NCI-H748 treated with DMSO at 0.1 percent for 48 hours (cell line): ENCODE results near the gene GPATCH1.
"Not testable (repeated sequence)": the region's sequence is repeated elsewhere in the genome, so short reads cannot be mapped to it uniquely, and the experiment has no call there.

Experiments
- DNase-seq: peaks from one replicate; lab custom pipeline; 2025; lab: John Stamatoyannopoulos, UW

GPATCH1 gene, protein sequence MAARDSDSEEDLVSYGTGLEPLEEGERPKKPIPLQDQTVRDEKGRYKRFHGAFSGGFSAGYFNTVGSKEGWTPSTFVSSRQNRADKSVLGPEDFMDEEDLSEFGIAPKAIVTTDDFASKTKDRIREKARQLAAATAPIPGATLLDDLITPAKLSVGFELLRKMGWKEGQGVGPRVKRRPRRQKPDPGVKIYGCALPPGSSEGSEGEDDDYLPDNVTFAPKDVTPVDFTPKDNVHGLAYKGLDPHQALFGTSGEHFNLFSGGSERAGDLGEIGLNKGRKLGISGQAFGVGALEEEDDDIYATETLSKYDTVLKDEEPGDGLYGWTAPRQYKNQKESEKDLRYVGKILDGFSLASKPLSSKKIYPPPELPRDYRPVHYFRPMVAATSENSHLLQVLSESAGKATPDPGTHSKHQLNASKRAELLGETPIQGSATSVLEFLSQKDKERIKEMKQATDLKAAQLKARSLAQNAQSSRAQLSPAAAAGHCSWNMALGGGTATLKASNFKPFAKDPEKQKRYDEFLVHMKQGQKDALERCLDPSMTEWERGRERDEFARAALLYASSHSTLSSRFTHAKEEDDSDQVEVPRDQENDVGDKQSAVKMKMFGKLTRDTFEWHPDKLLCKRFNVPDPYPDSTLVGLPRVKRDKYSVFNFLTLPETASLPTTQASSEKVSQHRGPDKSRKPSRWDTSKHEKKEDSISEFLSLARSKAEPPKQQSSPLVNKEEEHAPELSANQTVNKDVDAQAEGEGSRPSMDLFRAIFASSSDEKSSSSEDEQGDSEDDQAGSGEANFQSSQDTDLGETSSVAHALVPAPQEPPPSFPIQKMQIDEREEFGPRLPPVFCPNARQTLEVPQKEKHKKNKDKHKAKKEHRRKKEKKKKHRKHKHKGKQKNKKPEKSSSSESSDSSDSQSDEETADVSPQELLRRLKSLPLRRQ

DNA sequence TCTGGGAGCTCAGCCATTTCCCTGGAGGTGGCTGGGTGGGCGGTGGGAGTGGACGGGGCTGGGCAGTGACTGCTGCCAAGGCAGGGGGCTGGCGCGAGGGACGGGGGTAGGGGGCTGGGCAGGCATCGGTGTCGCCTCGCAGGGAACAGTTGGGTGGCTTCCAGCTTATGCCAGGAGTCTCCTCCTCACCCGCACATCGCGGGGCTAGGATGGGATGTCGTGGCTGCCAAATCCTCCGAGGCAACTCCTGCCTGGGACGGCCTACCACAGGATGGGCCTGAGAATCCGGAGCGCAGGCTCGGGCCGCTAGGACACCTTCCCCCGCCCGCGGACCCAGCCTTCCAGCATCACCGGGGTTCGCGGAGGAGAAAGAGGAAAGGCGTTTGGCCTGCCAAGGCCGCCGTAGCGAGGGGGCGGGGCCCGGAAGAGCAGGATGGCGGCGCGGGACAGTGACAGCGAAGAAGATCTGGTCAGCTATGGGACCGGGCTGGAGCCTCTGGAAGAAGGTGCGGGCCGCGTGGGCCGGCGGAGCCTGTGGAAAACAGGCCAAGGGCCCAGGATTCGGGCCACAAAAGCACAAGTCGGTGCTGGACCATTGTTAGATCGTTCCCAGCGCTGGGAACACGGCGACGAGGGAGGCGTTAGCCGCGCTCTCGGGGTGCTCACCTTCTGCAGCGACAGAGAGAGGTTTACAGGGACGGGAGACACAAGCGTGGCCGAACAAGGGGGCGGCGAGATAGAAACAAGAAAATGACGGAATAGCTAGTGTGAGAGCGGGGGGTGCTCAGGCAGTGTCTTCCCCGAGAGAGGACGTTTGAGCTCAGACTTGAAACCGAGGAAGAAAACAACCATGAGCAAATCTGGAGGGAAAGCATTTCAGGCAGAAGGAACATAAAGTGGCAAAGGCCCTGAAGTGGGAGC, at the start of gene GPATCH1:
Gene GPATCH1 (plus strand): TSS at position 421 of the 921 bp plus-strand sequence. CDS start 13 bp downstream, at position 434.
- peak; percentile 73 for DNase-seq

DNA sequence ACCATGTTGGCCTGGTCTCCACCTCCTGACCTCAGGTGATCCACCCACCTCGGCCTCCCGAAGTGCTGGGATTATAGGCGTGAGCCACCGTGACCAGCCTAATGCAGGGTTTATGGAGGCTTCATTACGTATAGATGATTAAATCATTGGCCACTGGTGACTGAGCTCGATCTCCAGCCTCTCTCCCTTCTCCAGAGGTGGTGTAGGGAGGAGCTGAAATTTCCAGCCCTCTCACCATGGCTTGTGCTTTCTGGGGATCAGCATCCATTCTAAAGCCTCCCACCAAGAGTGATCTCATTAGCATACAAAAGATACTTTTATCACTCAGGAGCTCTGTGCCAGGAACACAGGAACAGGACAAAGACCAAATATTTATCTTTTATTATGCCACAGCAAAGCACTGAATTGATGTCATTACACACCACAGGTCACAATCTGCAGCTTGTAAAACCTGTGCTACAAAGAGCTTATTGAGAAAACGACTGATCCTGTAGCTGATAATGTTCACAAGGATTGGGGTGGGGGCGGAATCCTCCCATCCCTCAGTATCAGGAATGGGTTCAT, 48.7 kb upstream of the GPATCH1 start:
- DNase-seq = peak; percentile 35

DNA sequence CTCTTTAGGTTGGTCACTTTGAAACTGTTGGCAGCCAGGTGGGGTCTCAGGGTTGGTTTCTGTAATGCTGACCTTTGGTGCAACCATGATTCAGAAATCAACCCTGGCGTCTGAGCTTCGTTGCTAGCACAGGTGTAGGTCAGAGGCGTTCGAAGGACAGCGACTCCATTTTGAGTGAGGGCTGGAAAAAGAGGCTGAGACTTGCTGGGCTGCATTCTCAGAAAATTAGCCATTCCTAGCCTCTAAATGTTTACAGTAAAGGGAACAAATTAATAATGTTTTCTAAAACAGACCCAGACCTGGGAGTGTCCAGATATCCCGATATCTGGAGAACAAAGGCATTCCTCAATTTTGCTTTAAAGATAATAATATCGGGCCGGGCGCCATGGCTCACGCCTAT, 45.5 kb upstream of the GPATCH1 start:
- DNase-seq = no peak

DNA sequence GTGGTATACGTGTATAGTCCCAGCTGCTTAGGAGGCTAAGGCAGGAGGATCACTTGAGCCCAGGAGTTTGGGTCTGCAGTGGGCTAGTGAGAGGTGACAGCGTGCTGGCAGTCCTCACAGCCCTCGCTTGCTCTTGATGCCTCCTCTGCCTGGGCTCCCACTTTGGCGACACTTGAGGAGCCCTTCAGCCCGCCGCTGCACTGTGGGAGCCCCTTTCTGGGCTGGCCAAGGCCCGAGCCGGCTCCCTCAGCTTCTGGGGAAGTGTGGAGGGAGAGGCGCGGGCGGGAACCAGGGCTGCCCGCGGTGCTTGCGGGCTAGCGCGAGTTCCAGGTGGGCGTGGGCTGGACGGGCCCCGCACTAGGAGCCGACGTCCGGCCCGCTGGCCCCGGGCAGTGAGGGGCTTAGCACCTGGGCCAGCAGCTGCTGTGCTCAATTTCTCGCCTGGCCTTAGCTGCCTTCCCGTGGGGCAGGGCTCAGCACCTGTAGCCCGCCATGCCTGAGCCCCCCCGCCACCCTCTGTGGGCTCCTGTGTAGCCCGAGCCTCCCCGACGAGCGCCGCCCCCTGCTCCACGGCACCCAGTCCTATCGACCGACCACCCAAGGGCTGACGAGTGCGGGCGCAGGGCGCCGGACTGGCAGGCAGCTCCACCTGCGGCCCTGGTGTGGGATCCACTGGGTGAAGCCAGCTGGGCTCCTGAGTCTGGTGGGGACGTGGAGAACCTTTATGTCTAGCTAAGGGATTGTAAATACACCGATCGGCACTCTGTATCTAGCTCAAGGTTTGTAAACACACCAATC, 44.4 kb upstream of the GPATCH1 start:
- not testable (repeated sequence) for DNase-seq

DNA sequence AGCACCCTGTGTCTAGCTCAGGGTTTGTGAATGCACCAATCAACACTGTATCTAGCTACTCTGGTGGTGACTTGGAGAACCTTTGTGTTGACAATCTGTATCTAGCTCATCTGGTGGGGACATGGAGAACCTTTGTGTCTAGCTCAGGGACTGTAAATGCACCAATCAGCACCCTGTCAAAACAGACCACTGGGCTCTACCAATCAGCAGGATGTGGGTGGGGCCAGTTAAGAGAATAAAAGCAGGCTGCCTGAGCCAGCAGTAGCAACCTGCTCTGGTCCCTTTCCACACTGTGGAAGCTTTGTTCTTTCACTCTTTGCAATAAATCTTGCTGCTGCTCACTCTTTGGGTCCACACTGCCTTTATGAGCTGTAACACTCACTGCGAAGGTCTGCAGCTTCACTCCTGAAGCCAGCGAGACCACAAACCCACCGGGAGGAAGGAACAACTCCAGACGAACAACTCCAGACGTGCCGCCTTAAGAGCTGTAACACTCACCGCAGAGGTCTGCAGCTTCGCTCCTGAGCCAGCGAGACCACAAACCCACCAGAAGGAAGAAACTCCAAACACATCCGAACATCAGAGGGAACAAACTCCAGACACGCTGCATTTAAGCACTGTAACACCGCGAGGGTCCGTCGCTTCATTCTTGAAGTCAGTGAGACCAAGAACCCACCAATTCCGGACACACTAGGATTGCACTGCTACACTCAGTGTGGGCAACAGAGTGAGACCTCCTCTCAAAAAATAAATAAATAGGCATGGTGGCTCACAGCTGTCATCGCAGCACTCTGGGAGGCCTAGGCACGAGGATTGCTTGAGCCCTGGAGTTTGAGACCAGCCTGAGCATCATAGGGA, 43.6 kb upstream of the GPATCH1 start:
- not testable (repeated sequence) for DNase-seq

DNA sequence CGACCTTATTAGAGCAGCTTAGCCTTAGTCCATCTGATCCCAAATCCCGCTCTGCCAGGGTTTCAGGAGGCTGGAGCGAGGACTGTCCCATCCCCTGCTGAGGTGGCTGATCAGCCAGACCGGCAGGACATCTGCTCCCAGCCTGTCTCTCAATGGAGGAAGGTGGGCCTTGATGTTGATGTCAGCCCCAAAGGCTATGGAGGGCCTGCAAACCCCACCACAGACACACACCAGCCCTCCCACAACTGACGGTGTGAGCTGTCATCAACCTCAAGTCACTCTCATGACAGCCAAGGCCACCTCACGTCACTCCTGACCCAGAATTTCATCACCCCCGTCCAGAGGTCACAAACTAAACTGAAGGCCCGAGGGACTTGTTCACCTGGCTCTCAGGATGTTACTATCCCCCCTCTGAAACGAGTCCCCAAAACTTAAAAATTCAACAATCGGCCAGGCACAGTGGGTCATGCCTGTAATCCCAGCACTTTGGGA, 41.8 kb upstream of the GPATCH1 start:
- no peak for DNase-seq

DNA sequence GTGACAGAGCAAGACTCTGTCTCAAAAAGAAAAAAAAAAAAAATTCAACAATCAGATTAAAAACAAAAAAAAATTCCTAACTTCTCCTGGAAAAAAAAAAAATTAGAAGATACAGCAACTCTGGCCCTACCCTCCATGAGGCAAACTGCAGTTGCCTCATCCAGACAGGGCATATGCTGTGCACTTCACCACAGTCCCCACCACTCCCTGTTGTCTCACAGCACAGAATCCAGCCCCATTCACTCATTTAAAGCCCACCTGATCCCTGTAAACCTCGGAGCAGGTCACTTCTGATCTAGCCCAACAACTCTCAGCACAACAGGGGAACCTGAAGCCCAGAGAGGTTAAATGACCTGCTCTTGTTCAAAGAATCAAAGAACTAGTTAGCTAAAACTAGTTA, 41.2 kb upstream of the GPATCH1 start:
- no peak for DNase-seq

DNA sequence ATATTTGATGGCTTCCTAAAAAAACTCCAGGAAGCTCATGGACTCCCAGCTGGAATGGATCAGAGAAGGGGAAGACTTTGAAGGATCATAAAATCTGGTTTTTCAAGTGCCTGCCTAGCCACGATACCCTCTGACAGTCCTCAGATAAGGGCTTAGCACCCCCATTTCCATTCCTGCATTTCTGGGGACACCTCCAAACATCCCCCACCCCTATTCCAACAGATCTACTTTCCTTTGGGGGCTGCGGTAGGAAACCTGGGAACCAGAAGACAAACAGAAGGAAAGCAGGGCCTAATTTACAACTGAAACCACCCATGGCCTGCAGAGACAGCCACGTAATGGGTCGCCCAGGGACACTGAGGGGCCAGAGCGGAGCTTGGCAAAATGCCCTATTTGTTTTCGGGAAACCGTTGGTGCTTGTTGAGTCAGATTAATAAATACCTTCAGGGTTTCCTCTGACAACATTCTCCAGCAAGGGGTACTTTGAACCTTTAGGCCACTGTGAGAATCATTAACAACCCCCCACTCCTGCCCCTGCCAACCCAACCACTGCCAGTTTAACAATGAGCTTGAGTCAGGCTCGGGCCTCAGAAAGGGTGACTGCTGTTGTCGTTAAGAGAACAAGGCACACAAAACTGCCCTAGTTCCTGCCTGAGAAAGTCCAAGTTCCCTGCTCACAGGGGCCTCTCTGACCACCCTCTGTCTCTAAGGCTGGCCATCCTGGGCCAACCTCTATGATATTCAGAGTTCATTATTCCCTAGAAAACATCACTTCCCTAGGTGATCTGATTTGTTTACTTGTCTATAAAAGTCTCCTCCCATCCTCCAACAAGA, 39.8 kb upstream of the GPATCH1 start:
- DNase-seq = no peak

DNA sequence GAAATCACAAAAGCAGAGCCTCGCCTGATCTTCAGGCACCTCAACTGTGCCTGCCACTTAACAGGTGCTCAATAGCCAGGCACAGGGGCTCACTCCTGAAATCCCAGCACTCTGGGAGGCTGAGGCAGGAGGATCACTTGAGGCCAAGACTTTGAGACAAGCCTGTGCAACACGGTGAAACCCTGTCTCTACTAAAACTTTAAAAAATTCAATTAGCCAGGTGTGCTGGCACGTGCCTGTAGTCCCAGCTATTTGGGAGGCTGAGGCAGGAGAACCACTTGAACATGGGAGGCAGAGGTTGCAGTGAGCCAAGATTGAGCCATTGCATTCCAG, 39.2 kb upstream of the GPATCH1 start:
- not testable (repeated sequence) for DNase-seq

DNA sequence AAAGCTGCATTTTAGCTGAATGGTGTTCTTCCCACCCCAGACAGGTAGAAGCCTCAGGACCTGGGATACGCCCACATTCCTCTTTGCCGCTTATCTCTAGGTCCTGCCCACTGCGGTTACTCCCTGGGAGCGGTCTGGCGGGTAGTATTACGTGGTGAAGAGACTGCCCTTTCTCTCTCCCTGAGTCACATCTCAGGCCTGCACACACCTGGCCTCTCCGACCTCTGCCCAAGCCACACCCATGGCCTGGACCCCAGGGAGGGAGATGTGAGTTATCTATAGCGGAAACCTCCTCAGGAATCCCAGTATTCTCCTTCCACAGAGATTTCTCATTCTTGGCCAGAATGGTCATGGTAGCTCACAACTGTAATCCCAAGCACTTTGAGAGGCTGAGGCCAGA, 33.6 kb upstream of the GPATCH1 start:
- no peak for DNase-seq

DNA sequence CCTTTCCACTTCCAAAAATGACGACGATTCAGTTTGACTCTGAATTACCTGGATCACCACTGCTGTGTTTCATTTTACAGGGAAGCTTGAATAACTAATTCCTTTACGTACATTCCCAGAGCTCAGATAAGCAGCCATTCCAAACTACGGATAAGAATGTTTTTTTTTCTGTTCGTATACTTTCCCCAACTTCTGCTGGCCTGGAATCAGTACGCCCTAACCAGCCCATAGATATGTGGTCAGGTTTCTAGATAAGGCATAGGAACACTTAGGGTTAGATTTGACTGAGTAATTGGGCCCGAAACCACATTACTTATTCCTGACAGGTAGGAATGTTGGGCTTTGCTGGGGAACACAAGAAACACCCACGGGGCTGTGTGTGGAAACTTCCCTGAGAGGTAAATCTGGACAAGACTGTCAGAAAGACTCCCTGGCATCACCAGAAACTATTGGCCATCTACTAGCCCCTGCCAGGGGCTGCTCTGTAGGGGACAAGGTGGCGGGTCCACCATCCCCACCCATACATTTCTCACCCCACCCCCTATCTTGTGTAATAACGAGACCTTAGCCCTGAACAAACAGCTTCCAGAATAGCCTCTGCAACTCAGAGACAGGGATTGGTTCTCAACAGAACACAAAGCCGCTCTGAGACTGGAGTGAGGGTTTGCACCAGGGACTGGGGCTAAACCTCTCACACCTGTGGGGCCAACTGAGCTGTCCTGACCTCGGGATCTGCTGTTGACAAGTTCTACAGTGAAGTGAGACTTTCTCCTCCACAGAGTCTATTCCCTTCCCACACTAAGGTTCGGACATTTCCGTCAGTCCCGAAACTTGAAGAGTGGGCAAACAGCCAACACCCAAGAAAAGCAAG, 31.9 kb upstream of the GPATCH1 start:
- no peak for DNase-seq

DNA sequence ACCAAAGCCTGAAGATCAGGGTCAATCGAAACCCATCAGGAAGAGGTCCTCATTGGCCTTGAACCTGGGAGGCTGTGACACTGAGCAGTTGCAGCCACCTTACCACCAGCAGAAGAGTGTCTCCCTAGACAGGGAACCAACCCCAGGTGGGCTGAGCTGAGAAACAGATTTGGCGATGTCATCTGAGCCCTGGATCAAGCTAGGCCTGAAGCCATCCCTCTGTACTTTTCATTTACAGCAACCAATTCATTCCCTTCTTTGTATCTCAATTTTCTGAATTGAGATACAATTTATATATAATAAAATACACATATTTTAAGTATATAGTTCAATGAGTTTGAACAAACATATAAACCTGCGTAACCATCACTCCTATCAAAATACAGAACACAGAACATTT, 30.9 kb upstream of the GPATCH1 start:
- no peak for DNase-seq

DNA sequence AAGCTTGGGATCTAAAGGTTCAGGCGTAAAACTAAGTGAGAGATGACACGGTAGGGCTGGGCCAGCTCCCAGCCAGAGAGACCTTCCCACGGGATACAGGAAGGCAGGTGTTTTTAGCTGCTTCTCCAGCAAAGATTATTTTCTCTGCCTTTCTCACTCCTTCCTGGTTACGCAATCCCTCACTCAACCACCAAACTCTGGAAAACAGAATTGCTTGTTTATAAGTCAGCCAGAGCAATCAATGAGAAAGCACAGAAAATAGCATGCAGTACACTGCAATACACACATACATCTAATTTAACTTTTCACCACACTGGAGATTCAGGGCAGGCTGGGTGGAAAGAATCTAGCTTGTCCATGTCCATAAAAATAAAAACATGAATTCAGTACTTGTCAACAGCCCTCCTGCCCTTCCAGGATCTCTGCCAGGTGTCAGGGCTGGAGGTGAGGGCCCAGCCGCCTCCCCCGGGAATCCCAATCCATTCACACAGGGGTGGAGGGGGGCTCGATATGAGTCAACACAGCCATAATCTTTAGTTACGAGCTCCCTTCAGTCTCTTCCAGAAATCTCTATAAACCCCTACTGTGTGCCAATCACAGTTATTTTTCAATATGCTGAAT, 28.5 kb upstream of the GPATCH1 start:
- no peak for DNase-seq

DNA sequence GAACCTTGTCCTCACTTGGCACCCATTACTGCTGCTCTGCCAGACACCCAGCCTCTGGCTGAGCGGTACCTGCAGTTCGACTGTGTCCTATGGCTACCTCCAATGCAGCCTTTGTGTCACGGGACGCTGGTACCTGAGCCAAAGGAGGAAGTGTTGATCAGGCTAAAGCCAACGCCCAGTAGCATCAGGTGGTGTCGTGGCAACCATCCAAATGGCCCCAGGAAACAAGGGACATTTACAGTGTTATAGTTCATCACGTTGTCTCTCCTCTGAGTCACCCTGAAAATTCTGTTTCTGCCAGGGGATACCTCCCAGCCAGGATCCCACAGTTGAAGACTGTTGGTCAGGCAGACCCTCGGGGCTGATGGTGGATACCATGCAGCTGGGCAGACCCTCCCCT, 26.4 kb upstream of the GPATCH1 start:
- no peak for DNase-seq

DNA sequence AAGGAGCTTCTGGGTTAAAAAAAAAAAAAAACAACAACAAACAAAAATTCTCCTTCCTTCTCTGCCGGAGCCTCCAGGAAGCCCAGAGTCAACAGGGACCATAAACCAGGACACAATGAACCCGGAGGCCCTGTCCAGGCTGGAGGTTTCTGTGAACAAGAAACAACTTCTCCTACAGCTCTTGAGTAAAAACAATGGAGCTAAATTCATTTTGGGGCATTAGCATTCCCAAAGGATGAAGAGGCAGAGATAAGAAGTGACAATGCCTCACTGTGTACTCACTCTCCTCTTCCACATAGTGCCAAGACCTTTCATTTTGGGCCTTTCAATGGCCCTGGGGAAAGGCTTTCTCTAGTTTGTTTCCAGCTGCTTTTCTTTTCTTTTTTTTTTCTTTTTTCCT, 25.3 kb upstream of the GPATCH1 start:
- DNase-seq = no peak

DNA sequence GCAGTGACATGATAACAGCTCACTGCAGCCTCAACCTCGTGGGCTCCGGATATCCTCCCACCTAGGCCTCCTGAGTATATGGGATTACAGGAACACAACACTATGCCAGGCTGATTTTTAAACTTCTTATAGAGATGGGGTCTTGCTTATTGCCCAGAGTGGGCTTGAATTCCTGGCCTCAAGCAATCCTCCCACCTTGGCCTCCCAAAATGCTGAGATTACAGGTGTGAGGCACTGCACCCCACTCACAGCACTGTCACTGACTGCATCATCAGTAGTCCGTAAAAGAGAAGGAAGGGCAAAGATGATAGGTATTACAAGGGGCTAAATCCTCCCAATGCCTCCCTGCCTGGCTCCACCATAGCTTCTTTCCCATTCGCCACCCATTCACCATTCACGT, 20.4 kb upstream of the GPATCH1 start:
- DNase-seq = no peak

DNA sequence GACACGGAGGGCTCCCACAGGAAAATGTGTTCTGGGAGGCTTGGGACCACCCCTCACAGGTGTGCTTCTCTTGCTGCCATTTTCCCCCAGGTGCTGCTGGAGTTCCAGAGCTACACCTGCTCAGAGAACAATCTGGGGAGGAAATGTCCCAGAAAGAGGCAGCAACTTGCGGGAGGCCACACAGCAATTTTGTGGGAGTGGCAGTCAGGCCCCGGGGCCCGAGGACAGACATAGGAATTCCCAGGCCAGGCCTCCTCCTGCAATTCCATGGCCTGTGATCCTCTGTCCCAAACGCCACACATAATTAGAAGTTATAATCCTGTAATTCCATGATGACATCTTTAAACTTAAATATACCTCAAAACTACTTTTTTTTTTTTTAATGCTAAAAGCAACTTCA, 18.1 kb upstream of the GPATCH1 start:
- no peak for DNase-seq
